ENCODE results near the gene CCDC192.
"Not testable (repeated sequence)": the region's sequence is repeated elsewhere in the genome, so short reads cannot be mapped to it uniquely, and the experiment has no call there.

The CCDC192 gene

GRCh38 chr5:127769386-127769785 lies 66.2 kb downstream of the CCDC192 start:
- no peak for DNase-seq

- no peak for DNase-seq
Observed at GRCh38 chr5:127770272-127770671, 67.1 kb downstream of the CCDC192 start.

- no peak for DNase-seq
Observed at GRCh38 chr5:127772531-127772930, 69.3 kb downstream of the CCDC192 start.

GRCh38 chr5:127774221-127774620 lies 71.0 kb downstream of the CCDC192 start:
- no peak for DNase-seq

- DNase-seq: no peak
Observed at GRCh38 chr5:127776477-127776876, 73.3 kb downstream of the CCDC192 start.

- no peak for DNase-seq
Observed at GRCh38 chr5:127777957-127778356, 74.8 kb downstream of the CCDC192 start.

- DNase-seq: not testable (repeated sequence)
Observed at GRCh38 chr5:127782450-127782849, 79.3 kb downstream of the CCDC192 start.

- peak; percentile 13 for DNase-seq
Observed at GRCh38 chr5:127785098-127785927, 82.1 kb downstream of the CCDC192 start.

GRCh38 chr5:127791439-127791838 lies 88.2 kb downstream of the CCDC192 start:
- no peak for DNase-seq

- DNase-seq: not testable (repeated sequence)
Observed at GRCh38 chr5:127791908-127792307, 88.7 kb downstream of the CCDC192 start.

GRCh38 chr5:127793052-127793451 lies 89.9 kb downstream of the CCDC192 start:
- DNase-seq: no peak

- DNase-seq: no peak
Observed at GRCh38 chr5:127793879-127794278, 90.7 kb downstream of the CCDC192 start.

GRCh38 chr5:127796211-127796610 lies 93.0 kb downstream of the CCDC192 start:
- DNase-seq: no peak

- DNase-seq: no peak
Observed at GRCh38 chr5:127799293-127799905, 96.2 kb downstream of the CCDC192 start.

- no peak for DNase-seq
Observed at GRCh38 chr5:127801751-127802476, 98.7 kb downstream of the CCDC192 start.

- DNase-seq: no peak
Observed at GRCh38 chr5:127802477-127802865, 99.3 kb downstream of the CCDC192 start.

- no peak for DNase-seq
Observed at GRCh38 chr5:127804886-127805426, 101.8 kb downstream of the CCDC192 start.

GRCh38 chr5:127805448-127805847 lies 102.3 kb downstream of the CCDC192 start:
- no peak for DNase-seq

GRCh38 chr5:127806776-127807175 lies 103.6 kb downstream of the CCDC192 start:
- no peak for DNase-seq

GRCh38 chr5:127809533-127809932 lies 106.3 kb downstream of the CCDC192 start:
- no peak for DNase-seq

GRCh38 chr5:127810017-127810416 lies 106.8 kb downstream of the CCDC192 start:
- no peak for DNase-seq

- no peak for DNase-seq
Observed at GRCh38 chr5:127810707-127811490, 107.7 kb downstream of the CCDC192 start.

- no peak for DNase-seq
Observed at GRCh38 chr5:127812570-127812969, 109.4 kb downstream of the CCDC192 start.
